KMS-11 (cell line): ENCODE measurements around the gene NT5M.

Source experiments
- H2AFZ ChIP-seq: fragments of 200-600 bp; sonication (generic); 2 replicates; pipeline ENCODE4 v1.6.1; 2016; ENCODE audit warnings: antibody characterized with exemption, mixed run types, low read depth
- H3K27ac ChIP-seq: fragments of 200-600 bp; sonication (generic); 2 replicates; pipeline ENCODE4 v1.6.1; 2016; ENCODE audit warnings: mild to moderate bottlenecking, mixed run types
- H3K27me3 ChIP-seq: fragments of 200-600 bp; sonication (generic); 2 replicates; pipeline ENCODE4 v1.6.1; 2017; ENCODE audit warnings: mild to moderate bottlenecking, low read depth, mixed run types, moderate library complexity; ENCODE audit not compliant: insufficient read depth
- H3K36me3 ChIP-seq: fragments of 200-600 bp; sonication (generic); 2 replicates; pipeline ENCODE4 v1.6.1; 2017; ENCODE audit warnings: mild to moderate bottlenecking, mixed run types; ENCODE audit not compliant: insufficient read depth
- H3K4me1 ChIP-seq: fragments of 200-600 bp; sonication (generic); 2 replicates; pipeline ENCODE4 v1.6.1; 2016; ENCODE audit warnings: mild to moderate bottlenecking, low read depth, mixed run types; ENCODE audit not compliant: poor library complexity, severe bottlenecking
- H3K4me2 ChIP-seq: fragments of 200-600 bp; sonication (generic); 2 replicates; pipeline ENCODE4 v1.7.0; 2016; ENCODE audit warnings: mild to moderate bottlenecking, mixed run types
- H3K4me3 ChIP-seq: fragments of 200-600 bp; sonication (generic); IDR thresholded peaks from 2 replicates; pipeline ENCODE4 v1.6.1; 2017; ENCODE audit warnings: low read depth, low read length, mixed read lengths; ENCODE audit not compliant: insufficient read depth
- H3K79me2 ChIP-seq: fragments of 200-600 bp; sonication (generic); 2 replicates; pipeline ENCODE4 v1.6.1; 2016; ENCODE audit warnings: low read depth, mixed run types; ENCODE audit not compliant: insufficient read depth
- H3K9ac ChIP-seq: fragments of 200-600 bp; sonication (generic); 2 replicates; pipeline ENCODE4 v1.6.1; 2016; ENCODE audit warnings: mild to moderate bottlenecking, mixed run types
- H4K20me1 ChIP-seq: fragments of 200-600 bp; sonication (generic); 2 replicates; pipeline ENCODE4 v1.6.1; 2016; ENCODE audit warnings: mild to moderate bottlenecking, mixed run types; ENCODE audit not compliant: insufficient read depth
- TF ChIP-seq, protein P1 (sequence below): fragments of 200-600 bp; sonication (generic); conservative IDR thresholded peaks from 2 replicates; pipeline ENCODE4 v1.6.1; 2017; ENCODE audit warnings: low read depth, mild to moderate bottlenecking, antibody characterized with exemption, low read length, moderate library complexity, mixed read lengths

NT5M gene

DNA sequence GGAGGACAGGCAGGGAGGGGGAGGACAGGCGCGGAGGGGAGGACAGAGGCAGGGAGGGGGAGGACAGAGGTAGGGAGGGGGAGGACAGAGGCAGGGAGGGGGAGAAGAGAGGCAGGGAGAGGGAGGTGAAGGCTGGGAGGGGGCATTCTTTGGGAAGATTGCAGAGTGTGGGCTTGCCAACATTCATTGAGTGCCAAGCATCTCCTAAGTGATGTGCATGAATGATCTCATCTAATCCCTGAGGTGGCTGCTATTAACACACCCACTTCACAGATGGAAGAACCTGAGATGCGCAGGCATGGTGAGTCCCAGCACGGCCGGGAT, 58.3 kb downstream of the NT5M start:
- no peaks in the 10 kb centered on the region for H3K4me1 ChIP-seq
- no peak overlapping the region for H2AFZ ChIP-seq
- H3K4me2 ChIP-seq = no peak overlapping the region
- no peaks in the 10 kb centered on the region for H3K79me2 ChIP-seq
- no peak overlapping the region for H3K9ac ChIP-seq
- no peaks in the 10 kb centered on the region for H3K36me3 ChIP-seq
- no peaks in the 10 kb centered on the region for H3K27me3 ChIP-seq
- TF ChIP-seq, protein P1, sequence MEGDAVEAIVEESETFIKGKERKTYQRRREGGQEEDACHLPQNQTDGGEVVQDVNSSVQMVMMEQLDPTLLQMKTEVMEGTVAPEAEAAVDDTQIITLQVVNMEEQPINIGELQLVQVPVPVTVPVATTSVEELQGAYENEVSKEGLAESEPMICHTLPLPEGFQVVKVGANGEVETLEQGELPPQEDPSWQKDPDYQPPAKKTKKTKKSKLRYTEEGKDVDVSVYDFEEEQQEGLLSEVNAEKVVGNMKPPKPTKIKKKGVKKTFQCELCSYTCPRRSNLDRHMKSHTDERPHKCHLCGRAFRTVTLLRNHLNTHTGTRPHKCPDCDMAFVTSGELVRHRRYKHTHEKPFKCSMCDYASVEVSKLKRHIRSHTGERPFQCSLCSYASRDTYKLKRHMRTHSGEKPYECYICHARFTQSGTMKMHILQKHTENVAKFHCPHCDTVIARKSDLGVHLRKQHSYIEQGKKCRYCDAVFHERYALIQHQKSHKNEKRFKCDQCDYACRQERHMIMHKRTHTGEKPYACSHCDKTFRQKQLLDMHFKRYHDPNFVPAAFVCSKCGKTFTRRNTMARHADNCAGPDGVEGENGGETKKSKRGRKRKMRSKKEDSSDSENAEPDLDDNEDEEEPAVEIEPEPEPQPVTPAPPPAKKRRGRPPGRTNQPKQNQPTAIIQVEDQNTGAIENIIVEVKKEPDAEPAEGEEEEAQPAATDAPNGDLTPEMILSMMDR = no peak
- no peak overlapping the region for H3K4me3 ChIP-seq
- H3K27ac ChIP-seq = no peak overlapping the region
- no peaks in the 10 kb centered on the region for H4K20me1 ChIP-seq

GRCh38 chr17:17361867-17362539, 58.8 kb downstream of the NT5M start:
- Histone ChIP-seq H3K27ac (no peak overlapping the region), H2AFZ (no peak overlapping the region), H3K79me2 (no peaks in the 10 kb centered on the region), H3K4me3 (no peak overlapping the region), H4K20me1 (no peaks in the 10 kb centered on the region), H3K27me3 (no peaks in the 10 kb centered on the region), H3K36me3 (no peaks in the 10 kb centered on the region), H3K4me2 (no peak overlapping the region), H3K9ac (no peak overlapping the region), H3K4me1 (no peaks in the 10 kb centered on the region)
- TF ChIP-seq, protein P1 = no peak

DNA sequence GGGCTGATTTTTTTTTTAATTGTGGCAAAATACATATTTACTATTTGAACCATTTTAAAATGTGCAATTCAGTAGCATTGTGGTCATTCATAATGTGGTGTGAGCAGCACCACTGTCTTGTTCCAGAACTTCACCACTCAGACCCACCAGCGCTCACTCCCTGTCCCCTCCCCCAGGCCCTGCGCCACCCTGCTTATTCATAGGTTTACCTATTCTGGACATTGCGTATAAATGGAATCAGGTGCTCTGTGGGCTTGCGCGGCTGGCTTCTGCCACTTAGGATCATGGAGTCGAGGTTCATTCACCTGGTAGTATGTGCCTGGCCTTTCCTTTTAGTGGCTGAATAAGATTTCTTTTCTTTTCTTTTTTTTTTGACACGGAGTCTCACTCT, 59.4 kb downstream of the NT5M start:
- TF ChIP-seq, protein P1 = no peak

GRCh38 chr17:17363638-17364337, 60.6 kb downstream of the NT5M start:
- Histone ChIP-seq H3K27ac (no peak overlapping the region), H3K9ac (no peak overlapping the region), H3K4me2 (no peak overlapping the region), H4K20me1 (no peaks in the 10 kb centered on the region), H3K79me2 (no peaks in the 10 kb centered on the region), H3K4me3 (no peak overlapping the region), H3K27me3 (no peaks in the 10 kb centered on the region), H3K4me1 (no peaks in the 10 kb centered on the region), H2AFZ (no peak overlapping the region), H3K36me3 (no peaks in the 10 kb centered on the region)
- TF ChIP-seq, protein P1 = no peak

More for the DNA sequence above, 59.4 kb downstream of the NT5M start:
- no peaks in the 10 kb centered on the region for H3K4me1 ChIP-seq
- H3K27me3 ChIP-seq = no peaks in the 10 kb centered on the region
- H3K9ac ChIP-seq = no peak overlapping the region
- H3K27ac ChIP-seq = no peak overlapping the region
- no peak overlapping the region for H3K4me2 ChIP-seq
- H3K79me2 ChIP-seq = no peaks in the 10 kb centered on the region
- H3K36me3 ChIP-seq = no peaks in the 10 kb centered on the region
- no peak overlapping the region for H2AFZ ChIP-seq
- H3K4me3 ChIP-seq = no peak overlapping the region
- no peaks in the 10 kb centered on the region for H4K20me1 ChIP-seq
